NB4 (cell line): ENCODE data around the gene NLRP3.

Experiments used
- CTCF ChIP-seq: IDR thresholded peaks from one replicate; pipeline ENCODE4 v1.5.1; 2012; ENCODE audit warnings: low read depth, low read length
- MAX ChIP-seq: IDR thresholded peaks from 2 replicates; pipeline ENCODE4 v1.6.1; 2011; ENCODE audit warnings: low read depth, low read length
- POLR2A ChIP-seq: IDR thresholded peaks from 2 replicates; pipeline ENCODE4 v1.6.1; 2011; ENCODE audit warnings: mild to moderate bottlenecking; ENCODE audit not compliant: insufficient read length; ENCODE audit errors: extremely low read depth

GRCh38 chr1:247386687-247387086, 29.3 kb upstream of the NLRP3 start:
- TF ChIP-seq CTCF (no peak), POLR2A (no peak), MAX (no peak)
